ENCODE measurements around the gene CAMTA1.
"Not testable (repeated sequence)": the region's sequence is repeated elsewhere in the genome, so short reads cannot be mapped to it uniquely, and the experiment has no call there.

CAMTA1 gene

GRCh38 chr1:6785318-6785727, at the start of gene CAMTA1:
CAMTA1 (plus strand) TSS chr1:6785454; CDS start chr1:6785531, 77 bp downstream.
- DNase-seq: no peak

GRCh38 chr1:6738987-6739676, 46.1 kb upstream of the CAMTA1 start:
- no peak for DNase-seq

- not testable (repeated sequence) for DNase-seq
Measured at GRCh38 chr1:6742676-6743188, 42.5 kb upstream of the CAMTA1 start.

- no peak for DNase-seq
Measured at GRCh38 chr1:6743189-6744101, 41.8 kb upstream of the CAMTA1 start.

GRCh38 chr1:6745073-6745472, 40.2 kb upstream of the CAMTA1 start:
- DNase-seq: no peak

GRCh38 chr1:6747674-6748073, 37.6 kb upstream of the CAMTA1 start:
- DNase-seq: no peak

- no peak for DNase-seq
Measured at GRCh38 chr1:6750490-6750889, 34.8 kb upstream of the CAMTA1 start.

GRCh38 chr1:6753320-6754140, 31.7 kb upstream of the CAMTA1 start:
- no peak for DNase-seq

GRCh38 chr1:6756457-6756856, 28.8 kb upstream of the CAMTA1 start:
- no peak for DNase-seq

- no peak for DNase-seq
Measured at GRCh38 chr1:6757719-6758435, 27.4 kb upstream of the CAMTA1 start.

- no peak for DNase-seq
Measured at GRCh38 chr1:6761196-6761737, 24.0 kb upstream of the CAMTA1 start.

GRCh38 chr1:6762060-6762459, 23.2 kb upstream of the CAMTA1 start:
- no peak for DNase-seq

- no peak for DNase-seq
Measured at GRCh38 chr1:6770751-6771440, 14.4 kb upstream of the CAMTA1 start.

- no peak for DNase-seq
Measured at GRCh38 chr1:6771441-6771769, 13.8 kb upstream of the CAMTA1 start.

- no peak for DNase-seq
Measured at GRCh38 chr1:6774381-6774780, 10.9 kb upstream of the CAMTA1 start.

GRCh38 chr1:6775261-6776043, 9.8 kb upstream of the CAMTA1 start:
- no peak for DNase-seq

- DNase-seq: no peak
Measured at GRCh38 chr1:6776389-6776788, 8.9 kb upstream of the CAMTA1 start.

- DNase-seq: no peak
Measured at GRCh38 chr1:6776895-6777294, 8.4 kb upstream of the CAMTA1 start.

GRCh38 chr1:6777813-6778212, 7.4 kb upstream of the CAMTA1 start:
- no peak for DNase-seq

- DNase-seq: no peak
Measured at GRCh38 chr1:6779089-6779805, 6.0 kb upstream of the CAMTA1 start.

All from NCI-H2227 treated with DMSO at 0.1 percent for 48 hours (cell line).